Left lung (tissue), 10 donors: ENCODE measurements around the gene TRIM17. TPM values are rescaled to one million over a fixed set of nuclear protein-coding genes. Genes with fewer than 3 reads are reported as not detected.

Experiments
- ATAC-seq: fragments of 200-7000 bp; cut with Tn5 transposase; one replicate; pipeline ENCODE4 v1.9.1; 2020; ENCODE audit warnings: moderate library complexity
- DNase-seq, 4 donors: peaks; one replicate each; pipeline ENCODE4 v3.0.0-alpha.2; 2013 to 2020
- H3K27ac ChIP-seq, 2 donors: fragments of 200-600 bp; sonication (generic) in 1 of 2; one replicate each; pipeline versions ENCODE4 v1.5.0 to v1.8.0; 2020 to 2021
- H3K27me3 ChIP-seq, 2 donors: fragments of 200-600 bp; sonication (generic) in 1 of 2; one replicate each; pipeline versions ENCODE4 v1.5.0 to v1.8.0; 2020 to 2021
- H3K36me3 ChIP-seq, 2 donors: fragments of 200-600 bp; sonication (generic) in 1 of 2; one replicate each; pipeline versions ENCODE4 v1.5.0 to v1.8.0; 2020 to 2021
- H3K4me1 ChIP-seq, 2 donors: fragments of 200-600 bp; one replicate each; pipeline ENCODE4 v1.8.0; 2021
- H3K4me3 ChIP-seq, 2 donors: fragments of 200-600 bp; sonication (generic) in 1 of 2; one replicate each; pipeline versions ENCODE4 v1.5.0 to v1.8.0; 2020 to 2021; ENCODE audit warnings: mild to moderate bottlenecking in 1 of 2
- H3K9me3 ChIP-seq, 2 donors: fragments of 200-600 bp; sonication (generic) in 1 of 2; one replicate each; pipeline versions ENCODE4 v1.5.0 to v1.8.0; 2020 to 2021
- intact Hi-C, 2 donors: fragments of 100-400 bp; cut with DNase I; formaldehyde crosslinking; loops; one replicate each; pipeline versions ENCODE4 v1.11.2 to v1.14.2; 2022
- polyA plus RNA-seq, 6 donors: library from polyadenylated mRNA; unstranded; fragments of 120-200 nt; gene quantifications; one replicate each; pipeline ENCODE4 v1.2.1, GENCODE V29; 2013; ENCODE audit not compliant: insufficient read length in 6 of 6
- total RNA-seq, 2 donors: library from RNA; stranded (reverse); fragmentation: NEBNext Ultra II Directional; extraction: Animal tissue kit (Norgen Biotek cat#: 25700); gene quantifications; one replicate each; pipeline ENCODE4 v1.2.1, GENCODE V29; 2021
- TF ChIP-seq, protein P1 (sequence below), 2 donors: fragments of 200-600 bp; sonication (generic) in 1 of 2; IDR thresholded peaks; one replicate each; pipeline versions ENCODE4 v1.5.0 to v1.8.0; 2021; ENCODE audit warnings: antibody characterized with exemption in 2 of 2
- donor health status: DM: no; HTN: yes; CAD: no.
- donor health status: DM: no; HTN: no; CAD: no.

TRIM17 gene
- total and polyA plus RNA-seq, 8 donors, result 1.3 to 4.0 (median 3.3) TPM

GRCh38 chr1:228417061-228417460 lies 400 bp upstream of the TRIM17 start:
- H3K4me3 ChIP-seq, result no peak overlapping the region
- H3K4me1 ChIP-seq, result peaks cover 7 to 18% of the 10 kb centered on the region in 2 donors
- no peaks in the 10 kb centered on the region for H3K36me3 ChIP-seq
- H3K27me3 ChIP-seq, result peaks cover 13 to 56% of the 10 kb centered on the region in 2 donors
- DNase-seq, result peak in 1 of 4 donors; percentile 30
- TF ChIP-seq, protein P1, sequence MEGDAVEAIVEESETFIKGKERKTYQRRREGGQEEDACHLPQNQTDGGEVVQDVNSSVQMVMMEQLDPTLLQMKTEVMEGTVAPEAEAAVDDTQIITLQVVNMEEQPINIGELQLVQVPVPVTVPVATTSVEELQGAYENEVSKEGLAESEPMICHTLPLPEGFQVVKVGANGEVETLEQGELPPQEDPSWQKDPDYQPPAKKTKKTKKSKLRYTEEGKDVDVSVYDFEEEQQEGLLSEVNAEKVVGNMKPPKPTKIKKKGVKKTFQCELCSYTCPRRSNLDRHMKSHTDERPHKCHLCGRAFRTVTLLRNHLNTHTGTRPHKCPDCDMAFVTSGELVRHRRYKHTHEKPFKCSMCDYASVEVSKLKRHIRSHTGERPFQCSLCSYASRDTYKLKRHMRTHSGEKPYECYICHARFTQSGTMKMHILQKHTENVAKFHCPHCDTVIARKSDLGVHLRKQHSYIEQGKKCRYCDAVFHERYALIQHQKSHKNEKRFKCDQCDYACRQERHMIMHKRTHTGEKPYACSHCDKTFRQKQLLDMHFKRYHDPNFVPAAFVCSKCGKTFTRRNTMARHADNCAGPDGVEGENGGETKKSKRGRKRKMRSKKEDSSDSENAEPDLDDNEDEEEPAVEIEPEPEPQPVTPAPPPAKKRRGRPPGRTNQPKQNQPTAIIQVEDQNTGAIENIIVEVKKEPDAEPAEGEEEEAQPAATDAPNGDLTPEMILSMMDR (IDR thresholded peaks at IDR 0.05), result no peak
- H3K9me3 ChIP-seq, result no peaks in the 10 kb centered on the region
- no peak overlapping the region for H3K27ac ChIP-seq
- ATAC-seq, result no peak
- intact Hi-C loops, result no loop called here

- intact Hi-C loops, result no loop called here
- Histone ChIP-seq H3K4me3 (peak overlapping the region; percentile 28 to 33), H3K4me1 (peaks cover 7 to 18% of the 10 kb centered on the region in 2 donors), H3K27ac (no peak overlapping the region), H3K36me3 (peaks cover 0 to 3% of the 10 kb centered on the region in 2 donors), H3K27me3 (peaks cover 13 to 56% of the 10 kb centered on the region in 2 donors), H3K9me3 (no peaks in the 10 kb centered on the region)
- TF ChIP-seq, protein P1 (IDR thresholded peaks at IDR 0.05), result no peak
- peak in 1 of 4 donors; percentile 31 for DNase-seq
- peak; percentile 10 for ATAC-seq
Observed at GRCh38 chr1:228415853-228416216, 826 bp downstream of the TRIM17 start.

- Histone ChIP-seq H3K36me3 (peaks cover 0 to 9% of the 10 kb centered on the region in 2 donors), H3K9me3 (no peaks in the 10 kb centered on the region), H3K4me3 (no peak overlapping the region), H3K27ac (no peak overlapping the region), H3K27me3 (peaks cover 13 to 56% of the 10 kb centered on the region in 2 donors), H3K4me1 (peaks cover 7 to 18% of the 10 kb centered on the region in 2 donors)
- ATAC-seq, result no peak
- TF ChIP-seq, protein P1 (IDR thresholded peaks at IDR 0.05), result no peak
- peak in 1 of 4 donors; percentile 27 for DNase-seq
- intact Hi-C loops, result no loop called here
Observed at GRCh38 chr1:228415221-228415620, 1.4 kb downstream of the TRIM17 start.

DNA sequence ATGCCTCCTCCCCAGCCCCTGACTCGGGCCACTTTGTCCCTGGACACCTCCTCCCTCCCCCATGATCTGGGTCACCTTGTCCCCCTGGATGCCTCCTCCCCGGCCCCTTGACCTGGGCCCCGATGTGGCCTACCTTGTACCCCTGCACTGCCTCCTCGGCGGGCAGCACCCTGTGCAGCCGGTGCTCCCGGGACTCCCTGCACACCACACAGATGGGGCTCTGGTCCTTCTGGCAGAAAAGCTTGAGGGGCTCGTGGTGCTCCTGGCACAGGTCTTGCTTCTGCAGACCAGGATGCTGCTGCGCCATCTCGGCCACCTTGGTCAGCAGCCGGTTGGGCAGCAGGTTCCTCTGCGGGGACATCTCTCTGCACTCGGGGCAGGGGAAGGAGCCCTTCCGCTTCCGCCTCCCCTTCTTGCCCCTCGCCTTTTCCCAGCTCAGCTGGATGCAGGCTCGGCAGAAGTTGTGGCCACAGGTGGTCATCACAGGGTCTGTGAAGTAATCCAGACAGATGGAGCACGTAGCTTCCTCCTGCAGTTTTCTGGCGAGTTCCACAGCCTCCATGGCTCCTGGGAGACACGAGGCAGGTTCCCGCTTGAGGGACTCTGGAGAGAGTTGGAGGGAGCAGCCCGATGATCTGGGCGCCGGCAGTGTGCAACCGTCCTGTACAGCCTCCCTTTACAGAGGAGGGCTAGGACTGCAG lies 2.0 kb downstream of the TRIM17 start:
- Histone ChIP-seq H3K27ac (no peak overlapping the region), H3K4me1 (peaks cover 7 to 18% of the 10 kb centered on the region in 2 donors), H3K36me3 (peaks cover 0 to 12% of the 10 kb centered on the region in 2 donors), H3K4me3 (no peak overlapping the region), H3K9me3 (no peaks in the 10 kb centered on the region), H3K27me3 (peaks cover 13 to 56% of the 10 kb centered on the region in 2 donors)
- DNase-seq (peak in 1 of 4 donors; percentile 26), ATAC-seq (no peak)
- intact Hi-C loops, result no loop called here
- TF ChIP-seq, protein P1 (IDR thresholded peaks at IDR 0.05), result no peak

GRCh38 chr1:228413241-228414010 lies 3.2 kb downstream of the TRIM17 start:
- TF ChIP-seq, protein P1 (IDR thresholded peaks at IDR 0.05), result no peak
- peaks cover 7 to 18% of the 10 kb centered on the region in 2 donors for H3K4me1 ChIP-seq
- intact Hi-C loops, result no loop called here

More at GRCh38 chr1:228413241-228414010, 3.2 kb downstream of the TRIM17 start:
- H3K4me3 ChIP-seq, result no peak overlapping the region
- H3K27ac ChIP-seq, result no peak overlapping the region
- no peaks in the 10 kb centered on the region for H3K9me3 ChIP-seq
- peak in 1 of 4 donors; percentile 25 for DNase-seq
- H3K36me3 ChIP-seq, result peaks cover 0 to 12% of the 10 kb centered on the region in 2 donors
- no peak for ATAC-seq
- H3K27me3 ChIP-seq, result peaks cover 13 to 45% of the 10 kb centered on the region in 2 donors
